B cell (primary cell): Measurements from ENCODE around the gene GALNT5. TPM values are rescaled to one million over a fixed set of nuclear protein-coding genes. Genes with fewer than 3 reads are reported as not detected.

Source experiments
- ATAC-seq: fragments of 200-7000 bp; cut with Tn5 transposase; one replicate; pipeline ENCODE4 v1.10.0; 2021; ENCODE audit warnings: low read depth, mild to moderate bottlenecking, moderate number of reproducible peaks, moderate library complexity
- CTCF ChIA-PET: fragments of 350-600 bp; sonication (Branson Sonifier 250); formaldehyde crosslinking; loops from one replicate; lab custom pipeline; 2021; ENCODE audit warnings: antibody characterized with exemption, inconsistent platforms; lab: Charles Lee
- POLR2A ChIA-PET: fragments of 350-600 bp; sonication (Branson Sonifier 250); formaldehyde crosslinking; loops from one replicate; lab custom pipeline; 2021; ENCODE audit warnings: antibody characterized with exemption; lab: Charles Lee
- DNase-seq: peaks from one replicate; pipeline ENCODE4 v3.0.0; 2013
- H2AFZ ChIP-seq: 2 replicates; pipeline ENCODE4 v1.6.1; 2012; ENCODE audit warnings: mild to moderate bottlenecking, low read depth, low read length; ENCODE audit not compliant: insufficient read depth, poor library complexity, severe bottlenecking
- H3K27ac ChIP-seq, 2 donors: 1 replicate in 1 of 2; 2 replicates in 1 of 2; pipeline ENCODE4 v1.5.1; 2012 to 2013; ENCODE audit warnings: low read length in 2 of 2, mild to moderate bottlenecking in 2 of 2, moderate library complexity in 1 of 2
- H3K27me3 ChIP-seq, 4 experiments: fragments of 200-600 bp in 1 of 4; sonication (generic) in 1 of 4; replicated peaks in 1 of 4; 1 replicate in 2 of 4; 2 replicates in 2 of 4; pipeline versions ENCODE4 v1.6.1 to v1.7.0; 2013 to 2016; ENCODE audit warnings: low read length in 3 of 4, mild to moderate bottlenecking in 2 of 4, mixed read lengths in 1 of 4, moderate library complexity in 1 of 4; ENCODE audit not compliant: insufficient read depth in 4 of 4, control insufficient read depth in 3 of 4; ENCODE audit errors: control extremely low read depth in 1 of 4
- H3K36me3 ChIP-seq, 2 experiments: replicated peaks in 1 of 2; 1 replicate in 1 of 2; 2 replicates in 1 of 2; pipeline versions ENCODE4 v1.6.1 to v1.7.1; 2013; ENCODE audit warnings: low read length in 1 of 2; ENCODE audit not compliant: insufficient read depth in 2 of 2, control insufficient read depth in 1 of 2; ENCODE audit errors: control extremely low read depth in 1 of 2, extremely low read depth in 1 of 2
- H3K4me1 ChIP-seq, 2 donors: fragments of 200-600 bp in 1 of 2; sonication (generic) in 1 of 2; 1 replicate in 1 of 2; 2 replicates in 1 of 2; pipeline versions ENCODE4 v1.5.1 to v1.6.1; 2013 to 2017; ENCODE audit warnings: low read length in 2 of 2; ENCODE audit not compliant: control insufficient read depth in 2 of 2, insufficient read depth in 2 of 2
- H3K4me2 ChIP-seq: replicated peaks from 2 replicates; pipeline ENCODE3; 2012; ENCODE audit warnings: mild to moderate bottlenecking, low read depth, low read length; ENCODE audit not compliant: poor library complexity, severe bottlenecking
- H3K4me3 ChIP-seq, 5 experiments: fragments of 200-600 bp in 1 of 5; sonication (generic) in 1 of 5; 1 replicate in 3 of 5; 2 replicates in 2 of 5; pipeline versions ENCODE4 v1.5.1 to v1.7.0; 2011 to 2016; ENCODE audit warnings: low read length in 4 of 5, mild to moderate bottlenecking in 4 of 5, low read depth in 2 of 5, control low read depth in 1 of 5, moderate library complexity in 1 of 5; ENCODE audit not compliant: insufficient read depth in 1 of 5; ENCODE audit errors: control extremely low read depth in 1 of 5, extremely low read depth in 1 of 5
- H3K79me2 ChIP-seq: fragments of 200-600 bp; sonication (generic); one replicate; pipeline ENCODE4 v1.6.0; 2016; ENCODE audit warnings: low read length; ENCODE audit not compliant: control insufficient read depth, insufficient read depth
- H3K9ac ChIP-seq: fragments of 200-600 bp; sonication (generic); 2 replicates; pipeline ENCODE4 v1.6.1; 2017; ENCODE audit warnings: mild to moderate bottlenecking, low read length, moderate library complexity
- H3K9me3 ChIP-seq, 3 donors: one replicate each; pipeline versions ENCODE4 v1.6.1 to v1.7.1; 2013; ENCODE audit warnings: low read length in 2 of 3; ENCODE audit not compliant: control insufficient read depth in 2 of 3, insufficient read depth in 1 of 3; ENCODE audit errors: control extremely low read depth in 1 of 3
- H4K20me1 ChIP-seq: 2 replicates; pipeline ENCODE4 v1.6.0; 2012; ENCODE audit warnings: mild to moderate bottlenecking, low read length; ENCODE audit not compliant: insufficient read depth, control insufficient read depth, poor library complexity, severe bottlenecking
- H3K27ac Mint-ChIP-seq: one replicate; pipeline ENCODE4 v1.8.0; 2021; ENCODE audit warnings: mixed read lengths
- H3K27me3 Mint-ChIP-seq: one replicate; pipeline ENCODE4 v1.8.0; 2021; ENCODE audit warnings: mixed read lengths
- H3K4me1 Mint-ChIP-seq: one replicate; pipeline ENCODE4 v1.8.0; 2021; ENCODE audit warnings: mixed read lengths
- H3K4me3 Mint-ChIP-seq: one replicate; pipeline ENCODE4 v1.8.0; 2021; ENCODE audit warnings: mixed read lengths
- H3K9me3 Mint-ChIP-seq: one replicate; pipeline ENCODE4 v1.8.0; 2022; ENCODE audit warnings: mixed read lengths; ENCODE audit not compliant: insufficient read depth
- CTCF ChIP-seq: fragments of 200-600 bp; IDR thresholded peaks from one replicate; pipeline ENCODE4 v1.8.0; 2022; ENCODE audit warnings: antibody characterized with exemption, mild to moderate bottlenecking
- EZH2 ChIP-seq: IDR thresholded peaks from 2 replicates; pipeline ENCODE4 v1.6.1; 2012; ENCODE audit warnings: borderline replicate concordance, low read depth, mild to moderate bottlenecking, moderate library complexity, low read length; ENCODE audit not compliant: insufficient read depth, poor library complexity, severe bottlenecking
- WGBS: methylation state at CpG from one replicate; pipeline ENCODE4 v1.1.5; 2013; ENCODE audit warnings: missing lambda C conversion rate; ENCODE audit not compliant: insufficient coverage; 5-methylcytosine and 5-hydroxymethylcytosine counted together
- intact Hi-C: fragments of 100-400 bp; cut with micrococcal nuclease; formaldehyde crosslinking; loops from one replicate; pipeline ENCODE4 v1.10.0; 2022
- polyA plus RNA-seq: library from polyadenylated mRNA; depleted of rRNA; stranded (reverse); fragments of >200 nt; gene quantifications from 2 replicates; pipeline ENCODE4 v1.2.3, GENCODE V29; 2012
- total RNA-seq, 2 donors: library from RNA; stranded (reverse); fragments of 120-200 nt in 1 of 2; gene quantifications; 1 replicate in 1 of 2; 2 replicates in 1 of 2; pipeline versions ENCODE4 v1.2.3 to v1.2.4, GENCODE V29; 2013 to 2022

Gene GALNT5
- total and polyA plus RNA-seq, 2 donors (not counting 1 experiment from before 2014, with no cell fraction given), result not detected

- Histone ChIP-seq H3K27ac (no peak overlapping the region), H3K4me3 (no peak overlapping the region), H3K4me2 (no peak overlapping the region), H3K27me3 (no peaks in the 10 kb centered on the region), H2AFZ (no peak overlapping the region), H3K4me1 (no peaks in the 10 kb centered on the region), H3K9ac (no peak overlapping the region), H4K20me1 (no peaks in the 10 kb centered on the region), H3K79me2 (no peaks in the 10 kb centered on the region), H3K9me3 (no peaks in the 10 kb centered on the region), H3K36me3 (no peaks in the 10 kb centered on the region)
- ATAC-seq (no peak), DNase-seq (no peak)
- intact Hi-C loops, result no loop called here
- Mint-ChIP-seq H3K9me3 (no peaks in the 10 kb centered on the region), H3K27me3 (no peaks in the 10 kb centered on the region), H3K4me1 (no peaks in the 10 kb centered on the region), H3K27ac (no peak overlapping the region), H3K4me3 (no peak overlapping the region)
- 100% methylated on average over 1 of the region's 4 CpGs for WGBS
- ChIA-PET POLR2A (no interaction called here), CTCF (no interaction called here)
- no peak for TF ChIP-seq CTCF
- TF ChIP-seq EZH2, result no peak
Observed at GRCh38 chr2:157245144-157245840, 12.2 kb upstream of the GALNT5 start.

GRCh38 chr2:157245846-157246764 is 11.4 kb upstream of the GALNT5 start:
- Histone ChIP-seq H4K20me1 (no peaks in the 10 kb centered on the region), H3K36me3 (no peaks in the 10 kb centered on the region), H3K4me1 (no peaks in the 10 kb centered on the region), H3K9me3 (no peaks in the 10 kb centered on the region), H3K27me3 (no peaks in the 10 kb centered on the region), H2AFZ (no peak overlapping the region), H3K9ac (no peak overlapping the region), H3K4me3 (no peak overlapping the region), H3K4me2 (no peak overlapping the region), H3K27ac (no peak overlapping the region), H3K79me2 (no peaks in the 10 kb centered on the region)
- TF ChIP-seq CTCF (no peak), EZH2 (no peak)
- ChIA-PET POLR2A (no interaction called here), CTCF (no interaction called here)
- ATAC-seq (no peak), DNase-seq (no peak)
- intact Hi-C loops, result no loop called here
- no peak overlapping the region for H3K27ac Mint-ChIP-seq
- no peaks in the 10 kb centered on the region for H3K4me1 Mint-ChIP-seq
- no peak overlapping the region for H3K4me3 Mint-ChIP-seq
- WGBS, result 73% methylated on average over 3 of the region's 7 CpGs
- H3K9me3 Mint-ChIP-seq, result no peaks in the 10 kb centered on the region
- H3K27me3 Mint-ChIP-seq, result peaks cover 3% of the 10 kb centered on the region
